GM12891 (cell line): ENCODE measurements around the gene DOCK11.

Experiments used
- POLR2A ChIP-seq: IDR thresholded peaks from 2 replicates; pipeline ENCODE4 v1.6.1; 2011; ENCODE audit warnings: low read depth, low read length, control low read depth
- POLR2AphosphoS5 ChIP-seq: IDR thresholded peaks from 2 replicates; pipeline ENCODE4 v1.6.1; 2011; ENCODE audit warnings: low read depth, low read length, control low read depth

DNA sequence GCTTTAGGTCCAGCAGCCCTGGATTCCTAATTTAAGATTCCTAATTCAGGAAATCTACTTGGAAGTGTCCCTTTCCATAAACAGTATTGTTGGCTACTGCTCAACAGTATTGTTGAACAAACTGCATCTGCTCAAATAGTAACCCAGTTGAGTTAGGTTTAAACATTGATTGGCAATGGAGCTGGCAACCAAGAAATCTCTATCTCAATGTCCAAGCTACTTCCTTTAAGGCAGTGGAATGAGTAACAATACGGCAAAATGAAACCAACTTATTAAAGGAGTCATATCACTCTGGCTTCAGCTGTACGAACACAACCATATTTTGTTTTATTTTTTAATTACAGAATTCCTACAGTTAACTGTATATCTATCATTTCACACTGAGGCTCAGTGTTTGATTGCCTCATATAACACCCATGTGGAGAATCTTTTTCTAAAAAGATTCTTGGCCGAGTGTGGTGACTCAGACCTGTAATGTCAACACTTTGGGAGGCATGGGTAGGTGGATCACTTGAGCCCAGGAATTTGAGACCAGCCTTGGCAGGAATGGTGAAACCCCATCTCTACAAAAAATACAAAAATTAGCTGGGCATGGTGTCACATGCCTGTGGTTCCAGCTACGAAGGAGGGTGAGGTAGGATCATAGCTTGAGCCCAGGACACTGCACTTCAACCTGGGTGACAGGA is 160.1 kb downstream of the DOCK11 start:
- TF ChIP-seq POLR2A (no peak), POLR2AphosphoS5 (no peak)
